AG04449 (cell line): ENCODE measurements around the gene TLDC2.

Experiments used
- CTCF ChIA-PET: fragments of 350-600 bp; formaldehyde crosslinking; extraction: SDS; loops from one replicate; lab custom pipeline; 2021; ENCODE audit warnings: antibody characterized with exemption; lab: Yijun Ruan, JAX
- POLR2A ChIA-PET: fragments of 400-600, 350-600 bp; formaldehyde crosslinking; extraction: SDS; loops from one replicate; lab custom pipeline; 2020; ENCODE audit warnings: antibody characterized with exemption, inconsistent platforms; lab: Yijun Ruan, JAX
- DNase-seq: peaks from one replicate; pipeline ENCODE4 v3.0.0-alpha.2; 2010; ENCODE audit warnings: low read depth, low spot score
- H3K4me3 ChIP-seq: 2 replicates; pipeline ENCODE4 v1.5.1; 2011; ENCODE audit warnings: low read depth, mild to moderate bottlenecking, control low read depth, low read length
- CTCF ChIP-seq: IDR thresholded peaks from one replicate; pipeline ENCODE4 v1.5.1; 2011; ENCODE audit warnings: mild to moderate bottlenecking, moderate library complexity, low read length, control low read depth, inconsistent platforms; ENCODE audit not compliant: insufficient read depth; ENCODE audit errors: missing control alignments

TLDC2 gene

GRCh38 chr20:36860811-36861624 is 14.9 kb upstream of the TLDC2 start:
- POLR2A ChIA-PET: interaction anchor here (0.7 to 1.2 kb wide), 4 partner anchors 14 to 87 kb away, joined by 3 read pairs; partner anchors contain the start of gene DSN1
- CTCF ChIA-PET: interaction anchor here (0.7 to 3.8 kb wide), 6 partner anchors 25 to 87 kb away, joined by 3 to 19 read pairs (median 6); partner anchors contain the start of gene DSN1
- DNase-seq: no peak
- TF ChIP-seq CTCF: no peak
- H3K4me3 ChIP-seq: peak overlapping the region; percentile 69

- POLR2A ChIA-PET: interaction anchor here (0.7 to 1.2 kb wide), 5 partner anchors 13 to 87 kb away, joined by 3 read pairs; partner anchors contain the start of gene DSN1
- peak overlapping the region; percentile 69 for H3K4me3 ChIP-seq
- TF ChIP-seq CTCF: no peak
- no peak for DNase-seq
- CTCF ChIA-PET: interaction anchor here (1.0 to 3.8 kb wide), 4 partner anchors 25 to 88 kb away, joined by 5 to 19 read pairs (median 8); partner anchors contain the start of gene DSN1
Observed at GRCh38 chr20:36861625-36861874, 14.4 kb upstream of the TLDC2 start.

GRCh38 chr20:36861875-36862801 is 13.8 kb upstream of the TLDC2 start:
- TF ChIP-seq CTCF: no peak
- ChIA-PET CTCF (interaction anchor here (0.7 to 3.8 kb wide), 10 partner anchors 8 to 88 kb away, joined by 3 to 19 read pairs (median 7); partner anchors contain the start of gene DSN1), POLR2A (interaction anchor here (0.7 to 1.2 kb wide), 5 partner anchors 14 to 88 kb away, joined by 3 read pairs; partner anchors contain the start of gene DSN1)
- DNase-seq: no peak
- H3K4me3 ChIP-seq: peak overlapping the region; percentile 69

- DNase-seq: no peak
- TF ChIP-seq CTCF: no peak
- POLR2A ChIA-PET: interaction anchor here (0.6 to 1.3 kb wide), 5 partner anchors 13 to 89 kb away, joined by 3 to 6 read pairs (median 4); partner anchors contain the start of gene DSN1
- H3K4me3 ChIP-seq: peak overlapping the region; percentile 69
- CTCF ChIA-PET: interaction anchor here (0.6 to 3.8 kb wide), 33 partner anchors 9 to 305 kb away, joined by 3 to 19 read pairs (median 5); partner anchors contain the start of gene DSN1
Observed at GRCh38 chr20:36862857-36863668, 12.9 kb upstream of the TLDC2 start.

- POLR2A ChIA-PET: no interaction called here
- TF ChIP-seq CTCF: no peak
- DNase-seq: no peak
- CTCF ChIA-PET: interaction anchor here (1.0 to 2.4 kb wide), 8 partner anchors 8 to 253 kb away, joined by 3 to 15 read pairs (median 4); no protein-coding TSS in a partner anchor
- H3K4me3 ChIP-seq: no peak overlapping the region
Observed at GRCh38 chr20:36865076-36865860, 10.7 kb upstream of the TLDC2 start.
